Right ventricle myocardium inferior (tissue), 1 donor: ENCODE results near the gene RPL12. TPM values are rescaled to one million over a fixed set of nuclear protein-coding genes. Genes with fewer than 3 reads are reported as not detected.

Experiments
- total RNA-seq: library from RNA; stranded (reverse); fragmentation: NEBNext Ultra II Directional; extraction: Animal tissue kit (Norgen Biotek cat#: 25700); gene quantifications from one replicate; pipeline ENCODE4 v1.2.1, GENCODE V29; 2021
- donor health status: DM: no; HTN: yes; CAD: no; lungs with severe emphysema.

RPL12 gene
- total RNA-seq, 1 donor from 2014 or later = 775 TPM

Other genes starting within 250 kb of the RPL12 start
- gene GARNL3, start 186.6 kb downstream of the RPL12 start, total RNA-seq = 13.1 TPM
- 15.0 TPM for gene SLC2A8, start 54.2 kb downstream of the RPL12 start, total RNA-seq
- 6.1 TPM for gene ZNF79, start 27.0 kb downstream of the RPL12 start, total RNA-seq
- 52.0 TPM for gene LRSAM1, start 104 bp upstream of the RPL12 start, total RNA-seq
- gene STXBP1, start 160.9 kb upstream of the RPL12 start, total RNA-seq = 51.5 TPM